ENCODE data around the gene KRTAP5-6. TPM values are rescaled to one million over a fixed set of nuclear protein-coding genes. Genes with fewer than 3 reads are reported as not detected.

KRTAP5-6 gene, protein sequence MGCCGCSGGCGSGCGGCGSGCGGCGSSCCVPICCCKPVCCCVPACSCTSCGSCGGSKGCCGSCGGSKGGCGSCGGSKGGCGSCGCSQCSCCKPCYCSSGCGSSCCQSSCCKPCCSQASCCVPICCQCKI
- not detected for total RNA-seq

DNA sequence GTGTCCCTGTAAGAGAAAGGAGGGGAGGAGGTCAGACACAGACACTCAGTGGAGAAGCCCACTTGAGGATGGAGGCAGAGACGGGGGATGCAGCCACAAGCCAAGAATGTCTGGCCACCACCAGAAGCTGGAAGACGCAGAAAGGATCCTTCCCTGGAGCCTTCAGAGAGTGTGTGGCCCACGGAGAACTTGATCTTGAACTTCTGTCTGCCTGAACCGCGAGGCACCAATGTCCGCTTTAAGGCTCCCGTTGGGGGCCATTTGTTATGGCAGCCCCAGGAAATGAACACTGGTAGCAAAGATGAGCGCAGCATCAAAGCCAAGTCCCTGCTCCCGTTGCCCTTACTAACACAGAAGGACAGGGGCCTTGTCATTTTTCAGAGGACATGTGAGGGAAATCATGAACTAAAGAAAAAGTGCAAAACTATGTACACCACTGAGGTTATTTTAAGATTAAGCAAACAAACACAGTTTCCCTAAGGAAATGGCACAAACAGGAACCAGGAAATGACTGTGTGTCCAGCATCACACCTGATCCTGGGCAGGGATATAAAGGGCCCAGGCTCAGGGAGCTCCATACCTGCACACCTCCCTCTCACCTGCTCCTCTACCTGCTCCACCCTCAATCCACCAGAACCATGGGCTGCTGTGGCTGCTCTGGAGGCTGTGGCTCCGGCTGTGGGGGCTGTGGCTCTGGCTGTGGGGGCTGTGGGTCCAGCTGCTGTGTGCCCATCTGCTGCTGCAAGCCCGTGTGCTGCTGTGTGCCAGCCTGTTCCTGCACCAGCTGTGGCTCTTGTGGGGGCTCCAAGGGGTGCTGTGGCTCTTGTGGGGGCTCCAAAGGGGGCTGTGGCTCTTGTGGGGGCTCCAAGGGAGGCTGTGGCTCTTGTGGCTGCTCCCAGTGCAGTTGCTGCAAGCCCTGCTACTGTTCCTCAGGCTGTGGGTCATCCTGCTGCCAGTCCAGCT lies at the start of gene KRTAP5-6:
KRTAP5-6 (plus strand) TSS at position 588 of the 963 bp plus-strand sequence; CDS start at position 639, 51 bp downstream.
- POLR2A ChIA-PET: interaction anchor here (0.9 kb wide), 1 partner anchor 61 kb away, joined by 4 read pairs; no protein-coding TSS in a partner anchor
- H3K4me1 Mint-ChIP-seq: peaks cover 16% of the 10 kb centered on the region
- H3K27me3 Mint-ChIP-seq: peaks cover 18% of the 10 kb centered on the region
- DNase-seq: no peak
- H3K9me3 Mint-ChIP-seq: peaks cover 10% of the 10 kb centered on the region
- no peak for ATAC-seq (ENCODE audit: low read depth)
- peaks cover 4% of the 10 kb centered on the region for H3K36me3 Mint-ChIP-seq
- no peak within 1 kb of the TSS for H3K4me3 Mint-ChIP-seq
- no peak within 1 kb of the TSS for H3K27ac Mint-ChIP-seq

DNA sequence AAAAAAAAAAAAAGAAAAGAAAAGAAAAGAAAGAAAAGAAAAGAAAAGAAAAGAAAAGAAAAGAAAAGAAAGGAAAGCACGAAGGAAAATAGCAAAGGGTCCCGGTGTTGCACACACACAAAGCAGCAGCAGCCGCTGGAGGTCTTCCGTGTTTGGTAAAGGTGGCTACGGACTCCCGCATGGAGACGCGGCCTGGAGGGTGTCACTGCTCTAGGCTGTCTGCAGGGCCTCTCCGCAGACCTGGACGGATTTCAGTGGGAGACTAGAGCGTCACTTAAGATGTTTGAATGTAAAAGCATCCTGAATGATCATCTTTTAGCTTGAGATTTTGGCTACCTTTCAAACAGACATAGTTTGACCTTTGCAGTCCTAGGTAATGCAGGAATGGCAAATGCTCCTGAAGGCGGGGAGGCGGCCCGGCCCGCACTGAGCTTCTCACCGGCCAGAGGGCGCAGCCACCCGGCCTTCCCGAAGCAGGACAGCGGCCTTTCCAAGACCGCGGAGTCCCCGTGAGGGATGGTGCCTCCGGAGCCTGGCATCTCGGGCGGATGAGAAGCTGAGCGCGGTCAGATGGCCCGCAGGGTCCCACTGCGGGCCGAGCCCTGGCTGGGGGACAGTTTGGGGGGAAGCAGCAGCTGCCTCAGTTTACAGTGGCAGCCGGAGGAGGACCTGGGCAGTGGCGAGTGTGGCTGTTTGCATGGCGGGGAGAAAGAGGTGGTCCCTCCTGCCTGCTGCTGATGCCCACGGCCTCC lies 48.9 kb upstream of the KRTAP5-6 start:
- DNase-seq (no peak), ATAC-seq (ENCODE audit: low read depth) (no peak)
- Mint-ChIP-seq H3K4me1 (no peaks in the 10 kb centered on the region), H3K27ac (no peak overlapping the region), H3K27me3 (peaks cover 5% of the 10 kb centered on the region), H3K9me3 (no peaks in the 10 kb centered on the region), H3K4me3 (no peak overlapping the region), H3K36me3 (no peaks in the 10 kb centered on the region)
- POLR2A ChIA-PET: interaction anchor here (0.7 kb wide), 1 partner anchor 9 kb away, joined by 7 read pairs; no protein-coding TSS in a partner anchor

DNA sequence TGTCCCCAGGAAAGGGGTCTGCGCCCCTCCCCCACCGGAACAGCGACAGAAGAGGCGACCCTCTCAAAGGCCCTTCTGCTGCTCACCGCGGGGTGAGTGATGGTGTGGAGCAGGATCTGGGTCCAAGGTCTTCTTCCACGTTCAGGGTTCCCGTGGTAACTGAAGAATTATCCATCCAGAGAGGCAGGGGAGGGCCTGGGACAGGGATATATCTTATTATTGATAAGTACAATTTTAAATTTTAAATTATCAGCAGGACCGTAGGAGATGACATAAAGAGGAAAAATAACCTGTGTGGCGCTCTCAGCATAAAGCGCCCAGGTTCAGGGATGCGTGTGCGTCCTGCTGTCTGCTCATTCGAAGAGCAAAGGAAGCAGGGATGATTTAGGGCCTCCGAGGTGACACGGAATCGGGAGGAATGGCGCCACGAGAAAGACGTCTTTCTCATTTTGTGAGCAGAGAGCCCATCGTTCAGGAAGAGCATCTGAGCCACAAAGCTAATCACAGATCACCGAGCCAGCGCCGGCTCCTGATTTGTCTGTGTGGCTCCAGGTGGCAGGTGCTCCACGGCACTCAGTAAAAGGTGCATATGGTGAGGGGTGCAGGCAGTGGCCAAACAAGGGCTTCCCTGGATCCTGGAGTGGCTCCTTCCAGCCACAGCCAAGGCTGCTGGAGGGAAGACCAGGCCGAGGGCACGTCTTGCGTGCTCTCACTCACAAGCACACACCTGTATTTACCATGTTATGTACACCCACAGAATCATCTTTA lies 48.2 kb upstream of the KRTAP5-6 start:
- Mint-ChIP-seq H3K4me1 (no peaks in the 10 kb centered on the region), H3K4me3 (no peak overlapping the region), H3K36me3 (no peaks in the 10 kb centered on the region), H3K9me3 (no peaks in the 10 kb centered on the region), H3K27ac (no peak overlapping the region), H3K27me3 (peaks cover 5% of the 10 kb centered on the region)
- POLR2A ChIA-PET: no interaction called here
- DNase-seq (no peak), ATAC-seq (ENCODE audit: low read depth) (no peak)

DNA sequence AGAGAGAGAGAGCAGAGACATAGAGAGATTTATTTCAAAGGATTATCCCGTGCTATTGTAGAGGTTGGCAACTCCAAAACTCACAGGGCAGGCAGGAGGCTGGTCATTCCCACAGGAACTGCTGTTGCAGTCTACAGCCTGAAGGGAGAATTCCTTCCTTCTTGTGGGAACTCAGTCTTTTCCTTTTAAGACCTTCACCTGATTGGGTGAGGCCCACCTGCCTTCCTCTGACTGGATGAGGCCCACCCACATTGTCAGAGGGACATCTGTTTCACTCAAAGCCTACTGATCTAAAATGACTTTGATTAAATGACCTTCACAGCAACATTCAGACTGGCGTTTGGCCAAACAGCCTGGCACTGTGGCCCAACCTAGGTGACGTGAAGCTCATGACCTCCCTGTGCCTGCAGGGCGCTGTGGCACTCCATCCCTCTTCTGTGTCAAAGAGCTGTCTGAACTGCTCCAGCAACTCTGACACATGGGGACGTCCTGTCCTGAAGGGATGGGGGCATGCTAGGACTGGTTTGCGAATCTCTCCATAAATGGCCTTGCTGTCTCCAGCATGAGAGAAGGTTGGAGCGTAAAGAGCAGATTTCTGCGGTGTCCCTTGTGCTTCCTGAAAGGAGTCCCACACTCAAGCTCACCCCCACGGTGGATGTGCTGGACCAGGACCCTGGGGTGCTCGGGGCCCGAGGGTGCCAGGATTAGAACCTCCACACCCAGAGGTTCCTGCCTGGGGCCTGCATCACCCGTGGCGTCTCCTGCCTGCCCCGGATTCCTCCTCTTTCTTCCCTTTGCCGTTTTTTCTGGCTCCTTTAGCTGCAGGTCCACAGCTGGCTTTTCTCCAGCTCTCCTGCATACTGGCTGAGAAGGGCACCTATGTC lies 46.7 kb upstream of the KRTAP5-6 start:
- H3K4me1 Mint-ChIP-seq: no peaks in the 10 kb centered on the region
- POLR2A ChIA-PET: no interaction called here
- H3K27me3 Mint-ChIP-seq: peaks cover 8% of the 10 kb centered on the region
- no peak for ATAC-seq (ENCODE audit: low read depth)
- H3K9me3 Mint-ChIP-seq: no peaks in the 10 kb centered on the region
- no peaks in the 10 kb centered on the region for H3K36me3 Mint-ChIP-seq
- no peak overlapping the region for H3K4me3 Mint-ChIP-seq
- no peak for DNase-seq
- no peak overlapping the region for H3K27ac Mint-ChIP-seq

DNA sequence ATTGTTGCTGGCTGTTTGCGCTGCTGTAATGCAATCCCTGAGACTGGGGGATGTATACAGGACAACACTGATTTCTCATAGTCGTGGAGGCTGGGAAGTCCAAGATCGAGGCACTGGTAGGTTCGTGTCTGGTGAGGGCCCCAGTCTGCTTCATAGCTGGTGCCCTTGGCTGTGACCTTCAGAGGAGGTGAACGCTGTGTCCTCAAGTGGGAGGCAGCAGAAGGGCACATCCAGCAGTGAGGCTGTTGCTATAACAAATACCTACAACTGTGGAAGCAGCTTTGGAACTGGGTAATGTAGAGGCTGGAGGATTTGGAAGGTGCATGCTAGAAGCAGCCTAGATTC lies 46.1 kb upstream of the KRTAP5-6 start:
- H3K27me3 Mint-ChIP-seq: peaks cover 8% of the 10 kb centered on the region
- H3K4me1 Mint-ChIP-seq: no peaks in the 10 kb centered on the region
- H3K36me3 Mint-ChIP-seq: no peaks in the 10 kb centered on the region
- DNase-seq: no peak
- no peak for ATAC-seq (ENCODE audit: low read depth)
- no peak overlapping the region for H3K4me3 Mint-ChIP-seq
- H3K9me3 Mint-ChIP-seq: no peaks in the 10 kb centered on the region
- POLR2A ChIA-PET: no interaction called here
- no peak overlapping the region for H3K27ac Mint-ChIP-seq

DNA sequence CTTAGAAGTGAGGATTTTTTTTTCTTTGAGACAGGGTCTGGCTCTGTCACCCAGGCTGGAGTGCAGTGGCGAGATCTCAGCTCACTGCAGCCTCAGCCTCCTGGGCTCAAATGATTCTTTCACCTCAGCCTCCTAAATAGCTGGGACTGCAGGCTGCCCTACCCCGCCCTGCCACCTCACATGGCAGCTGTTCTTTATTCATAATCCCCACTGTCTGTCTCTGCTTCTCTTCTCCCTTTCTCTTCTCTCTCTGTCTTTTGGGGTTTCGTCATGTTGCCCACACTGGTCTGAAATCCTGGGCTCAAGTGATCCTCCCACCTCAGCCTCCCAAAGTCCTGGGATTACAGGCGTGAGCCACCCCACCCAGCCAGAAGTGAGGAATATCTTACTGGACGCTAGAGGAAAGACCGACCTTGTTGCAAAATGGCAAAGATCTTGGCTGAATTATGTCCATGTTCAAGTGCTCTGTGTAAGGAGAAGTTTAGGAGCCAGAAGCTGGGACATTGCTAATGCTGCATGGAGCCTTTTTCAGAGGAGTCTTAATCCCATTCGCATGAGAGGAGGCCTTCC lies 45.5 kb upstream of the KRTAP5-6 start:
- POLR2A ChIA-PET: no interaction called here
- no peak overlapping the region for H3K27ac Mint-ChIP-seq
- H3K4me3 Mint-ChIP-seq: no peak overlapping the region
- DNase-seq: no peak
- peaks cover 8% of the 10 kb centered on the region for H3K27me3 Mint-ChIP-seq
- no peak for ATAC-seq (ENCODE audit: low read depth)
- no peaks in the 10 kb centered on the region for H3K9me3 Mint-ChIP-seq
- no peaks in the 10 kb centered on the region for H3K36me3 Mint-ChIP-seq
- H3K4me1 Mint-ChIP-seq: no peaks in the 10 kb centered on the region

DNA sequence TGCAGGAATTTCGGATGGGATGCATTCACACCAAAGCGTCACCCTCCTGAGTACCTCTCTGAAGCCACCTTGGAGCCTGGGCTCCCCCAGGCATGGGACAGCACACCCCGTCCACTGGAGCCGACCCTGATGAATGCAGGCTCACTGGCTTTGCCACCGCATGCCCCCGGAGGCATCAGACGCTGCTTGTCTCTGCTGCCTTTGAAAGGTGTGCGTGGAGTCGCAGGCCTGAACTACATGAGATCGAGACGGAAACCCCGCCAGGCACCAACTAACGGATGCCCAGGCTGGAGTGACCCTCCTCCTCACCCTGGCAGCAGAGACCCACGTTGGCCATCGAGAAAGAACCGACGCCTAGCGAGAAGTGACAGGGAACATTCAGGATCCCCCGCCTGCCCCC lies 45.0 kb upstream of the KRTAP5-6 start:
- H3K4me3 Mint-ChIP-seq: no peak overlapping the region
- peaks cover 8% of the 10 kb centered on the region for H3K27me3 Mint-ChIP-seq
- H3K4me1 Mint-ChIP-seq: no peaks in the 10 kb centered on the region
- H3K36me3 Mint-ChIP-seq: no peaks in the 10 kb centered on the region
- no peaks in the 10 kb centered on the region for H3K9me3 Mint-ChIP-seq
- no peak overlapping the region for H3K27ac Mint-ChIP-seq
- POLR2A ChIA-PET: interaction anchor here (1.0 kb wide), 1 partner anchor 350 kb away, joined by 3 read pairs; no protein-coding TSS in a partner anchor
- DNase-seq (peak; percentile 17), ATAC-seq (ENCODE audit: low read depth) (no peak)

DNA sequence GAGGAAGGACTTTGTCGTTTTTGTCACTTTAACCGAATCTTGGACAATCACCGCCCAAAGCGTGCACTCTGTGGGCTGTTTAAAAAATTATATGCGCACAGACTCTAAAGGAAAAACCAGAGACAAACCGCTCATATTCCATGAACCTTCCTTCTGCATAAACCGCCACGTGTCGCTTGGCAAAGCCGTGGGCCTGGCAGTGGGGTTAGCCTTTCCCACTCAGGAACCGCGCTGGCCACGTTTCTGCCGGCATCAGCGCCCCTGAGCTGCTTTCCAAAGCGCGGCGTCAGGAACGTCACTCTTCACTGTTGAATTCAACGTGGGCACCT lies 44.6 kb upstream of the KRTAP5-6 start:
- Mint-ChIP-seq H3K4me3 (no peak overlapping the region), H3K9me3 (no peaks in the 10 kb centered on the region), H3K36me3 (no peaks in the 10 kb centered on the region), H3K27me3 (peaks cover 8% of the 10 kb centered on the region), H3K27ac (no peak overlapping the region), H3K4me1 (no peaks in the 10 kb centered on the region)
- ATAC-seq (ENCODE audit: low read depth) (no peak), DNase-seq (no peak)
- POLR2A ChIA-PET: interaction anchor here (1.0 kb wide), 2 partner anchors 180 to 349 kb away, joined by 3 to 5 read pairs; no protein-coding TSS in a partner anchor

DNA sequence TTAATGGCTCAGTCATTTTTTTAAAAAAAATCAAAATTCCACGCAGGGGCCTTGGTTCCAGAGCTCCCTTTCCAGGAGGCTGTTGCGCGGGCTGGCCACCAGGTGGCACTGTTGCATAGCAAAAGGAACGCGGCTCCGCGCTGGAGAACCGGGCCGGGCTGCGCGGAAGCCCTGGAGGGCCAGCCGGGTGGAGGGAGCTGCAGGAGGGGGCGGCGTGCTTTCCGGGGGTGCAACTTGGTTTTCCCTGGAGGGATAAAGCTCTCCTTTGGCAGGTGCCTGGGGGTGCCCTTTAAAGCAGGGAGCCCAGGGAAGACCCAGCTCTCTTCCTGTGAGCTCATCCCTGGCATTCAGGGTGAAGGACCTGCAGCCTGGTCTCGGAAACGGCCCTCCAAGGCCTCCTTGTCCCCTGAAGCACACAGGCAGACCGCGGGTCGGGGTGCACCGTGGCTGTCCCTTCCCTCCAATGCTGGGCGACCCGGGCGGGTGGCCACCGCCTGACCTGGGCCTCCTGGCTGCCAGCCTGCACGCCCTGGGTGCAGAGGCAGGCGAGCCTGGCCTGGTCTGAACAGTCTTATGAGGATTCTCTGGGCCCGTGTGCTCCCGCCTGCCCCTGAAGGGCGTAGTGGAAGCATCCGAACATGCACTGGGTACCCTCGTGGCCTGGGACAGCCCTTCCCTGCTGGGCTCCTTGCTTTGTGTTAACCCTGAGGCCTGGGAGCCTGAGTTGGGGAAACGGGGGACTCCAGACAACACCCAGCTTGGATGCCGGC lies 44.0 kb upstream of the KRTAP5-6 start:
- Mint-ChIP-seq H3K36me3 (no peaks in the 10 kb centered on the region), H3K4me1 (no peaks in the 10 kb centered on the region), H3K4me3 (no peak overlapping the region), H3K27me3 (peaks cover 8% of the 10 kb centered on the region), H3K9me3 (no peaks in the 10 kb centered on the region), H3K27ac (no peak overlapping the region)
- ATAC-seq (ENCODE audit: low read depth): peak; percentile 70
- DNase-seq: peak; percentile 84
- POLR2A ChIA-PET: interaction anchor here (1.0 kb wide), 2 partner anchors 180 to 349 kb away, joined by 3 to 5 read pairs; no protein-coding TSS in a partner anchor

DNA sequence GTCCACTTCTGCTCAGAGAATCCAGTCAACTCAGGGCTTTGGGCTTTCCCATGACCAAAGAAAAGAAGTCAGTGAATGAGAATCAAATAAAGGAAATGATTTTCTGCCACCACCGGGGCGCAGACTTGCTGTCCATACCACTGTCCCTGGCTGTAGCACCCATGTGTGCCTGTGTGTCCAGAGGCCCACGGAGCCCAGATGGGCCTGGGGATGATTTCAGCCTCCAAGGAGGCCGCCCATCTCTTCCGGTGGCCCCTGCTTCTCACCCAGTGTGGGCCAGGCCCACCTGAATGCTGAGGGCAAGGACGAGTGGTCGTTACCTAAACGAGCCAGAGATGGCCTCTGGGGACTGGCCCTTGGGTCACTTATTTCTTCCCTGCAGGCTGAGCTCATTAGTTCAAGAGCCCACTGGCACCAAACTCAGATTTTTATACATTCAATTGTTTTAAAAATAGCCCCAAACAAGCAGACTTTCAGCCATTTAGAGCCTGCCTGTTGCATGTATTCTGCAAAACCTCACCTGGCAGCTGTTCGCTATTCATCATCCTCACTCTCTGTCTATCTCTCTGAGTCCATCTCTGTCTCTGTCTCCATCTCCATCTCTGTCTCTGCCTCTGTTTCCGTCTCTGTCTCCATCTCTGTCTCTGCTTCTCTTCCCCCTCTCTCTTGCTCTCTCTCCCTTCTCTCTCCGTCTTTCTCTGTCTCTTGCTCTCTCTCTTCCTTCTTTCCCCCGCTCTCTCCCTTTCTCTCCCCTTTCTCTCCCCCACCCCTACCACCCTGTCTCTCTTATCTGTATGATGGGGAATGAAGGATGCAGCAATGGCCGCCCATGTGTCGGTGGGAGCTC lies 43.2 kb upstream of the KRTAP5-6 start:
- no peak for ATAC-seq (ENCODE audit: low read depth)
- Mint-ChIP-seq H3K27me3 (peaks cover 10% of the 10 kb centered on the region), H3K9me3 (no peaks in the 10 kb centered on the region), H3K4me3 (no peak overlapping the region), H3K4me1 (no peaks in the 10 kb centered on the region), H3K36me3 (no peaks in the 10 kb centered on the region), H3K27ac (no peak overlapping the region)
- POLR2A ChIA-PET: interaction anchor here (1.0 kb wide), 1 partner anchor 179 kb away, joined by 5 read pairs; no protein-coding TSS in a partner anchor
- no peak for DNase-seq
